Lung (tissue), 12 donors: Measurements from ENCODE around the gene NGDN. TPM values are rescaled to one million over a fixed set of nuclear protein-coding genes. Genes with fewer than 3 reads are reported as not detected.

Source experiments
- ATAC-seq: fragments of 200-7000 bp; cut with Tn5 transposase; one replicate; pipeline ENCODE4 v1.9.1; 2020; ENCODE audit warnings: moderate number of reproducible peaks; ENCODE audit not compliant: insufficient read depth, low FRiP score
- DNase-seq, 3 donors: peaks; one replicate each; pipeline ENCODE4 v3.0.0-alpha.2; 2013 to 2017
- H3K27ac ChIP-seq, 2 donors: one replicate each; pipeline ENCODE4 v1.5.1; 2013; ENCODE audit warnings: mild to moderate bottlenecking in 2 of 2, moderate library complexity in 2 of 2, control low read depth in 1 of 2, inconsistent platforms in 1 of 2, low read depth in 1 of 2, low read length in 1 of 2
- H3K27me3 ChIP-seq, 3 donors: one replicate each; pipeline ENCODE4 v1.5.1; 2013; ENCODE audit warnings: low read length in 2 of 3; ENCODE audit not compliant: control insufficient read depth in 3 of 3, insufficient read depth in 3 of 3
- H3K36me3 ChIP-seq, 4 donors: one replicate each; pipeline ENCODE4 v1.5.1; 2013; ENCODE audit warnings: low read length in 4 of 4, mild to moderate bottlenecking in 1 of 4, moderate library complexity in 1 of 4; ENCODE audit not compliant: control insufficient read depth in 4 of 4, insufficient read depth in 4 of 4
- H3K4me1 ChIP-seq, 5 donors: one replicate each; pipeline ENCODE4 v1.5.1; 2013; ENCODE audit warnings: low read length in 5 of 5, mild to moderate bottlenecking in 2 of 5, moderate library complexity in 1 of 5; ENCODE audit not compliant: control insufficient read depth in 5 of 5, insufficient read depth in 5 of 5
- H3K4me3 ChIP-seq: one replicate; pipeline ENCODE4 v1.5.1; 2013; ENCODE audit warnings: mild to moderate bottlenecking, control low read depth, moderate library complexity
- H3K9ac ChIP-seq, 2 donors: one replicate each; pipeline ENCODE4 v1.5.1; 2013; ENCODE audit warnings: low read length in 2 of 2, control low read depth in 1 of 2; ENCODE audit not compliant: insufficient read depth in 1 of 2
- H3K9me3 ChIP-seq, 4 donors: one replicate each; pipeline ENCODE4 v1.5.1; 2013; ENCODE audit warnings: low read length in 3 of 4, mild to moderate bottlenecking in 1 of 4, moderate library complexity in 1 of 4; ENCODE audit not compliant: control insufficient read depth in 4 of 4, insufficient read depth in 3 of 4
- WGBS, 2 donors: extraction: QIAGEN DNeasy Blood & Tissue Kit; methylation state at CpG; one replicate each; pipeline ENCODE4 v1.1.7; 2013; 5-methylcytosine and 5-hydroxymethylcytosine counted together
- polyA plus RNA-seq, 2 donors: library from polyadenylated mRNA; stranded (reverse); fragments of 200-250 nt; gene quantifications; one replicate each; pipeline ENCODE4 v1.2.1, GENCODE V29; 2013
- total RNA-seq, 2 donors: library from RNA; depleted of rRNA in 1 of 2; stranded (reverse); fragments of >200 nt in 1 of 2; gene quantifications; one replicate each; pipeline ENCODE4 v1.2.1, GENCODE V29; 2014 to 2021
- TF ChIP-seq, protein P1 (sequence below): IDR thresholded peaks from 2 replicates; pipeline ENCODE4 v1.5.1; 2012; ENCODE audit warnings: mild to moderate bottlenecking; ENCODE audit errors: control extremely low read depth, extremely low read depth
- donor health status: control.
- donor health status: control.
- donor health status: Bipolar disorder and iron deficiency.
- donor health status: healthy.
- donor health status: DM: yes; HTN: yes; CAD: no.

NGDN gene
- total and polyA plus RNA-seq, 4 donors = 31.6 to 52.4 (median 44.7) TPM

DNA sequence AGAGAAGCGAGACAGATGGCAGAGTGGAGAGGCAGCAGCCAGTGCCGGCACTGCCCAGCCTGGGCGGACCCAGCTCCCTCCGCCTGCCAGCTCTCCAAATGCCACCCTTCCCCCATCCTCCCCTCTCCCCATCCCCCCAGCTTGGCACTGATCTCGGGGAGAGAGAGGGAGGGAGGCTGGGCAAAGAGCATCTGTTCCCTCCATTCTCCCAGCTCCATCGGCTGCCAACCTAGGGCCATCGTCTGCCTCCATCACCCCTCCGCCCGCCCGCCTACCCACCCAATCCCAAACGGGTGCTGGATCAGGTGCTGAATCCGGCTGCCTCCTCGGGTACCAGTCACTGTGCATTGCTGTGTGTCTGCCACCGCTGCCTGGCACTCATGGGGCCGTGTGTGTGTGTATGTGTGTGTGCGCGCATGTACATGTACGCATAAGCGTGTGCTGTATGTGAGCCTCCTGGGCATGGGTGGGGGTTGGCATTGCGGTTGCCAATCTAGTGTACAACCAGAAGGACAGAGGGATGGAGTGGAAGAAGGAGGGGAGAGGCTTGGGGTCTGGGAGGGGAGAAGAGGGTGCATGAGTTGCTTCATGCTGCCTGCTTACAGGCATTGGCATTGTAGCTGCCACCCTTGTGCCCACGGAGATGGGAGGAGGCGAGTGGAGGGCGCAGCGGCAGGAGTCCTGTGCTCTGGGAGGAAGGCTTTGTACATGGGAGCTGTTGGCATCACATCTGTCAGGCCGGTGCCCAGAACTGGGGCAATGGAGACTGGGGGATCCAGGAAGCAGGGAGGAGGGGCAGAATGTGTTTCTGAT, 43.7 kb downstream of the NGDN start:
- TF ChIP-seq, protein P1, sequence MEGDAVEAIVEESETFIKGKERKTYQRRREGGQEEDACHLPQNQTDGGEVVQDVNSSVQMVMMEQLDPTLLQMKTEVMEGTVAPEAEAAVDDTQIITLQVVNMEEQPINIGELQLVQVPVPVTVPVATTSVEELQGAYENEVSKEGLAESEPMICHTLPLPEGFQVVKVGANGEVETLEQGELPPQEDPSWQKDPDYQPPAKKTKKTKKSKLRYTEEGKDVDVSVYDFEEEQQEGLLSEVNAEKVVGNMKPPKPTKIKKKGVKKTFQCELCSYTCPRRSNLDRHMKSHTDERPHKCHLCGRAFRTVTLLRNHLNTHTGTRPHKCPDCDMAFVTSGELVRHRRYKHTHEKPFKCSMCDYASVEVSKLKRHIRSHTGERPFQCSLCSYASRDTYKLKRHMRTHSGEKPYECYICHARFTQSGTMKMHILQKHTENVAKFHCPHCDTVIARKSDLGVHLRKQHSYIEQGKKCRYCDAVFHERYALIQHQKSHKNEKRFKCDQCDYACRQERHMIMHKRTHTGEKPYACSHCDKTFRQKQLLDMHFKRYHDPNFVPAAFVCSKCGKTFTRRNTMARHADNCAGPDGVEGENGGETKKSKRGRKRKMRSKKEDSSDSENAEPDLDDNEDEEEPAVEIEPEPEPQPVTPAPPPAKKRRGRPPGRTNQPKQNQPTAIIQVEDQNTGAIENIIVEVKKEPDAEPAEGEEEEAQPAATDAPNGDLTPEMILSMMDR = no peak
- Histone ChIP-seq H3K9me3 (no peaks in the 10 kb centered on the region), H3K36me3 (peaks cover 0 to 2% (median 0%) of the 10 kb centered on the region in 4 donors), H3K9ac (no peak overlapping the region), H3K4me1 (no peaks in the 10 kb centered on the region), H3K27me3 (no peaks in the 10 kb centered on the region), H3K27ac (no peak overlapping the region), H3K4me3 (no peak overlapping the region)
- 90 to 92% methylated on average over 23 to 25 of the region's 25 CpGs for WGBS, 2 donors
- ATAC-seq (no peak), DNase-seq (no peak)

DNA sequence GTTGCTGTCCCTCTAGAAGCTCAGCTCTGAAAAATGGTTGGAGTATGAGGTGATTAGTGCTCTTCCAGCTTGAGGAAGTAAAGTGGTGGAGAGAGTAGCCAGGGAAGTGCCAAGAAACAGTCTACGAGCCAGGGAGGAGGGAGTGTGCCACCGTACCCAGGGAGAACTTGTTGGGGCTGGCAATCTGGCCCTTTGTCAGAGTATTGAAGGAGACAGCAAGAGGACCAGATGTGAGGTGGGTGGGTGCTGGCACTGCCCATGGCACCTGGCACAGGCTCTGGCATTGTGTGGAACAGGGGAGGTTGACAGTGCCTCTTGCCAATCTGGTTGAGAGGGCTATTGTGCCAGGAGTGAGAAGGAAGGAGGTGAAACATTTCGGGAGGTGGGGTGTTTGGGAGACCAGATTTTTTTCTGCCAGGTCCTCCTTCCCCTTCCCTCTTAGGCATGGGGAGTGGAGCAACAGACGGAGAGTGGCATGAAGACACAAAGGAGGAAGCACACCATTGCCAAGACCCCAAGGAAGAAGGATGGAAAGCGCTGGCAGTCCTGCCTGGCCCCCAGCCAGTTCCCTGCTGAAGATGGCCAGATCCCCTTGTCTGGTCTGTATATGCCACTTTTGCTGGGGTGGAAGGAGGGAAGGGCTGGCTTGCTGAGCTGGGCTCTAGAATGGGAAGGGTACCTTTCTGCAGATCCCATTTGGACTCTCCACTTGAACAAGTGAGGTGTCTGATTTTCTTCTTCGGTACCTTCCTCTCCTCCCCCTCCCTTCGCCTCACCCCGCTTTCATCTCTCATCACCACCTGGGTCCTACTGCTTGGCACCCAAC, 44.5 kb downstream of the NGDN start:
- H3K4me1 ChIP-seq = no peaks in the 10 kb centered on the region
- H3K27me3 ChIP-seq = no peaks in the 10 kb centered on the region
- TF ChIP-seq, protein P1 = no peak
- no peak overlapping the region for H3K4me3 ChIP-seq
- 86 to 88% methylated on average over 8 of the region's 8 CpGs for WGBS, 2 donors
- H3K9ac ChIP-seq = no peak overlapping the region
- peaks cover 0 to 2% (median 0%) of the 10 kb centered on the region in 4 donors for H3K36me3 ChIP-seq
- DNase-seq = no peak
- H3K9me3 ChIP-seq = no peaks in the 10 kb centered on the region
- H3K27ac ChIP-seq = no peak overlapping the region
- no peak for ATAC-seq

DNA sequence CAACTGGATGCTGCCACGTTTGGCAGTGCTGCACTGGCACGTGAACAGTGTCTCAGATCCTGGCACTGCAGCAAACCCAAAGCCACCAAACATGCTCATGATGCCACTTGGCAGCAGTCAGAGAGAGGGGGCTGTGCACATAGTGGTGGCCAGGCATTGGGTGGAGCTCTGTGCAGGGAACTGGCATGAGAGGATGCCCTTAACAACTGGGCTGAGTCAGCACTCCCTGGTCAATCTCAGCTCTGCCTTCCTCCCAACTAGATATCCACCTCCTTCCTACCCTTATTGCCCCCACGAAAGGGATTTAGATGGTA, 45.1 kb downstream of the NGDN start:
- H3K4me1 ChIP-seq = no peaks in the 10 kb centered on the region
- TF ChIP-seq, protein P1 = no peak
- H3K4me3 ChIP-seq = no peak overlapping the region
- ATAC-seq = no peak
- no peaks in the 10 kb centered on the region for H3K9me3 ChIP-seq
- no peak overlapping the region for H3K27ac ChIP-seq
- WGBS, 2 donors = 79 to 84% methylated on average over 3 of the region's 3 CpGs
- peaks cover 0 to 2% (median 0%) of the 10 kb centered on the region in 4 donors for H3K36me3 ChIP-seq
- H3K9ac ChIP-seq = no peak overlapping the region
- H3K27me3 ChIP-seq = no peaks in the 10 kb centered on the region
- DNase-seq = no peak
